Activated CD8-positive, alpha-beta memory T cell treated with anti-CD3 and anti-CD28 coated beads for 1 hour (primary cell): ENCODE measurements around the gene BABAM2.

ENCODE experiments used
- DNase-seq, 2 donors: peaks; one replicate each; pipeline ENCODE4 v3.0.0-alpha.2; 2020; ENCODE audit warnings: low read depth in 1 of 2; ENCODE audit errors: extremely low read depth in 1 of 2

BABAM2 gene

GRCh38 chr2:28150994-28151393 is 260.5 kb downstream of the BABAM2 start:
- no peak for DNase-seq

GRCh38 chr2:28152585-28153280 is 262.2 kb downstream of the BABAM2 start:
- no peak for DNase-seq

GRCh38 chr2:28153851-28154250 is 263.3 kb downstream of the BABAM2 start:
- no peak for DNase-seq

GRCh38 chr2:28155086-28155485 is 264.6 kb downstream of the BABAM2 start:
- no peak for DNase-seq

GRCh38 chr2:28155627-28156026 is 265.1 kb downstream of the BABAM2 start:
- DNase-seq: no peak

GRCh38 chr2:28158791-28159190 is 268.3 kb downstream of the BABAM2 start:
- DNase-seq: no peak

- no peak for DNase-seq
Observed at GRCh38 chr2:28160986-28161425, 270.5 kb downstream of the BABAM2 start.

GRCh38 chr2:28161466-28161865 is 270.9 kb downstream of the BABAM2 start:
- DNase-seq: no peak

- DNase-seq: no peak
Observed at GRCh38 chr2:28162564-28162963, 272.0 kb downstream of the BABAM2 start.

GRCh38 chr2:28163028-28163427 is 272.5 kb downstream of the BABAM2 start:
- DNase-seq: no peak

- no peak for DNase-seq
Observed at GRCh38 chr2:28163627-28164279, 273.2 kb downstream of the BABAM2 start.

- no peak for DNase-seq
Observed at GRCh38 chr2:28164280-28164801, 273.8 kb downstream of the BABAM2 start.

GRCh38 chr2:28165087-28165635 is 274.6 kb downstream of the BABAM2 start:
- DNase-seq: no peak

GRCh38 chr2:28166956-28167355 is 276.4 kb downstream of the BABAM2 start:
- DNase-seq: no peak

- no peak for DNase-seq
Observed at GRCh38 chr2:28168376-28168775, 277.8 kb downstream of the BABAM2 start.

- DNase-seq: no peak
Observed at GRCh38 chr2:28169492-28169891, 279.0 kb downstream of the BABAM2 start.

GRCh38 chr2:28172114-28172898 is 281.8 kb downstream of the BABAM2 start:
- no peak for DNase-seq

GRCh38 chr2:28173377-28173776 is 282.8 kb downstream of the BABAM2 start:
- DNase-seq: no peak

GRCh38 chr2:28174211-28174610 is 283.7 kb downstream of the BABAM2 start:
- DNase-seq: no peak

GRCh38 chr2:28175028-28175427 is 284.5 kb downstream of the BABAM2 start:
- DNase-seq: no peak

GRCh38 chr2:28178946-28179345 is 288.4 kb downstream of the BABAM2 start:
- DNase-seq: no peak
